Heart right ventricle (tissue), 16 donors: Measurements from ENCODE around the gene MPP1. TPM values are rescaled to one million over a fixed set of nuclear protein-coding genes. Genes with fewer than 3 reads are reported as not detected.
A peak's percentile ranks its signal among the peaks of the same experiment; 100 is the strongest.

Experiments used
- ATAC-seq, 8 donors: fragments of 200-7000 bp; cut with Tn5 transposase; one replicate each; pipeline ENCODE4 v1.9.1; 2020; ENCODE audit warnings: mild to moderate bottlenecking in 8 of 8, moderate library complexity in 8 of 8, moderate number of reproducible peaks in 1 of 8
- DNase-seq, 2 donors: peaks; one replicate each; pipeline ENCODE4 v3.0.0-alpha.2; 2020
- H3K27ac ChIP-seq, 10 donors: fragments of 200-600 bp; sonication (generic) in 2 of 10; one replicate each; pipeline versions ENCODE4 v1.5.0 to v1.8.0; 2020 to 2022; ENCODE audit warnings: mild to moderate bottlenecking in 3 of 10
- H3K27me3 ChIP-seq, 7 donors: fragments of 200-600 bp; one replicate each; pipeline ENCODE4 v1.8.0; 2021 to 2022; ENCODE audit warnings: mild to moderate bottlenecking in 2 of 7
- H3K36me3 ChIP-seq, 9 donors: fragments of 200-600 bp; sonication (generic) in 1 of 9; one replicate each; pipeline versions ENCODE4 v1.5.0 to v1.8.0; 2020 to 2022; ENCODE audit warnings: mild to moderate bottlenecking in 2 of 9
- H3K4me1 ChIP-seq, 9 donors: fragments of 200-600 bp; sonication (generic) in 1 of 9; one replicate each; pipeline versions ENCODE4 v1.5.0 to v1.8.0; 2020 to 2022; ENCODE audit warnings: mild to moderate bottlenecking in 4 of 9
- H3K4me3 ChIP-seq, 10 donors: fragments of 200-600 bp; sonication (generic) in 2 of 10; one replicate each; pipeline versions ENCODE4 v1.5.0 to v1.8.0; 2020 to 2022; ENCODE audit warnings: mild to moderate bottlenecking in 7 of 10, moderate library complexity in 2 of 10
- H3K9me3 ChIP-seq, 11 donors: fragments of 200-600 bp in 10 of 11; sonication (generic) in 2 of 11; one replicate each; pipeline versions ENCODE4 v1.5.0 to v1.8.0; 2013 to 2022; ENCODE audit warnings: mild to moderate bottlenecking in 2 of 11, control low read depth in 1 of 11, moderate library complexity in 1 of 11
- CTCF ChIP-seq, 9 donors: fragments of 200-600 bp; sonication (generic) in 2 of 9; IDR thresholded peaks; one replicate each; pipeline versions ENCODE4 v1.5.0 to v1.8.0; 2021 to 2022; ENCODE audit warnings: antibody characterized with exemption in 9 of 9, mild to moderate bottlenecking in 5 of 9, moderate library complexity in 1 of 9
- WGBS, 2 donors: extraction: QIAGEN DNeasy Blood & Tissue Kit; methylation state at CpG; one replicate each; pipeline ENCODE4 v1.1.7; 2013; ENCODE audit warnings: inconsistent platforms in 1 of 2; 5-methylcytosine and 5-hydroxymethylcytosine counted together
- intact Hi-C, 10 donors: fragments of 100-400 bp; cut with DNase I; formaldehyde crosslinking; loops; one replicate each; pipeline versions ENCODE4 v1.11.1 to v1.14.2; 2022
- polyA plus RNA-seq, 2 donors: library from polyadenylated mRNA; stranded (reverse); fragments of 200-250 nt; gene quantifications; one replicate each; pipeline ENCODE4 v1.2.3, GENCODE V29; 2013
- total RNA-seq, 10 donors: library from RNA; stranded (reverse); fragmentation: NEBNext Ultra II Directional in 3 of 10; extraction: Animal tissue kit (Norgen Biotek cat#: 25700) in 3 of 10; gene quantifications; one replicate each; pipeline versions ENCODE4 v1.2.1 to v1.2.4, GENCODE V29; 2021 to 2023
- donor health status: Arrhythmogenic right ventricular cardiomyopathy.
- donor health status: ischemic (EF 13 %, LVEDD 7.1; RV severe dilation, severe dysfunction).
- donor health status: healthy with polysubstance abuse.
- donor health status: DM: no; HTN: yes; CAD: no.
- donor health status: DM: no; HTN: no; CAD: no.
- donor health status: ischemic (EF 25% LVEDD 6.9; RV normal size, moderate dysfunction).
- donor health status: ischemic (EF 25% LVEDD 5.7; RV mildly dilated, moderate dysfunction).
- donor health status: healthy.
- donor health status: DM: yes; HTN: yes; CAD: no.
- donor health status: Ischemic cardiomyopathy.
- donor health status: ischemic (EF 35%, LVEDD 5.7; RV mildly dilated, moderate dysfunction).
- donor health status: nonischemic (EF 11% LVEDD 7.7; RV severe dilation, severe dysfunction).
- donor health status: DM: yes; HTN: yes; CAD: no.
- donor health status: PGD.
- donor health status: ischemic (EF 29% LVEDD 5.4; RV normal size, mild dysfunction).
- donor health status: nonischemic (EF 23%, LVEDD 6.1; RV moderate dilation, normal function).

Gene MPP1
- total and polyA plus RNA-seq, 12 donors = 18.4 to 50.6 (median 39.6) TPM

GRCh38 chrX:154775419-154776349 is 29.6 kb downstream of the MPP1 start:
- intact Hi-C loops = no loop called here
- peak; percentile 69 to 94 (median 85) for ATAC-seq
- Histone ChIP-seq H3K36me3 (peaks cover 0 to 90% (median 6%) of the 10 kb centered on the region in 9 donors), H3K27me3 (no peaks in the 10 kb centered on the region), H3K4me1 (no peaks in the 10 kb centered on the region), H3K9me3 (peaks cover 0 to 7% (median 0%) of the 10 kb centered on the region in 11 donors), H3K27ac (peak overlapping the region in 1 of 10 donors; percentile 22), H3K4me3 (no peak overlapping the region)
- no peak for TF ChIP-seq CTCF (IDR thresholded peaks at IDR 0.05)
- 71 to 75% methylated on average over 14 to 15 of the region's 15 CpGs for WGBS, 2 donors
- peak in 1 of 2 donors; percentile 14 for DNase-seq

- intact Hi-C loops = no loop called here
- no peak for TF ChIP-seq CTCF (IDR thresholded peaks at IDR 0.05)
- H3K27me3 ChIP-seq = no peaks in the 10 kb centered on the region
- H3K27ac ChIP-seq = no peak overlapping the region
- no peaks in the 10 kb centered on the region for H3K4me1 ChIP-seq
- H3K4me3 ChIP-seq = no peak overlapping the region
- DNase-seq = no peak
- peaks cover 0 to 92% (median 6%) of the 10 kb centered on the region in 9 donors for H3K36me3 ChIP-seq
- no peak for ATAC-seq
- WGBS, 2 donors = 72 to 75% methylated on average over 5 of the region's 5 CpGs
- H3K9me3 ChIP-seq = peaks cover 0 to 7% (median 0%) of the 10 kb centered on the region in 11 donors
Measured at GRCh38 chrX:154774622-154775021, 30.7 kb downstream of the MPP1 start.

GRCh38 chrX:154762537-154763296 is 42.6 kb downstream of the MPP1 start, which contains the start of gene DKC1:
DKC1 (plus strand) TSS chrX:154762864; CDS start chrX:154762966, 102 bp downstream.
- Histone ChIP-seq H3K4me1 (peaks cover 0 to 21% (median 11%) of the 10 kb centered on the region in 9 donors), H3K4me3 (peak within 1 kb of the TSS; percentile 52 to 82 (median 75)), H3K27me3 (peaks cover 0 to 9% (median 0%) of the 10 kb centered on the region in 7 donors), H3K27ac (peak within 1 kb of the TSS in 9 of 10 donors; percentile 9 to 85 (median 74)), H3K36me3 (peaks cover 0 to 32% (median 6%) of the 10 kb centered on the region in 9 donors), H3K9me3 (no peaks in the 10 kb centered on the region)
- intact Hi-C loops = loop anchor here in 1 of 10 donors (2.0 kb wide), 1 partner anchor 42 kb away; the partner anchor contains the start of gene MPP1
- peak; percentile 93 to 97 for DNase-seq
- WGBS, 2 donors = 0 to 1% methylated on average over 52 to 74 of the region's 84 CpGs
- TF ChIP-seq CTCF (IDR thresholded peaks at IDR 0.05) = peak in 5 of 9 donors; percentile 10 to 48 (median 25)
- peak; percentile 96 to 99 (median 98) for ATAC-seq
